Loucy (cell line): Measurements from ENCODE around the gene VSX1.

Experiments used
- EZH2phosphoT487 ChIP-seq: fragments of 200-600 bp; IDR thresholded peaks from 2 replicates; pipeline ENCODE4 v1.6.1; 2018; ENCODE audit warnings: antibody characterized with exemption, mild to moderate bottlenecking, moderate library complexity, borderline replicate concordance
- TF ChIP-seq, protein P1 (sequence below): fragments of 200-600 bp; sonication (generic); conservative IDR thresholded peaks from 2 replicates; pipeline ENCODE4 v1.5.1; 2014; ENCODE audit warnings: mild to moderate bottlenecking, antibody characterized with exemption, low read length

DNA sequence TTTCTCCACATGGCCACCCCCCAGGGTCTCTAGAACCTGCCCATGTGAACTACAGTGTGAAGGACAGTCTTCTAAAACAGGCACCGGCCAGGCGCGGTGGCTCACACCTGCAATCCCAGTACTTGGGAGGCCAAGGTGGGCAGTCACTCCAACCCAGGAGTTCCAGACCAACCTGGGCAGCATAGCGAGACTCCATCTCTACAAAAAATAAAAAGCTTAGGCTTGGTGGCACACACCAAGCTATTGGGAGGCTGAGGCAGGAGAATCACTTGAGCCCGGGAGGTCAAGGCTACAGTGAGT, 37.7 kb downstream of the VSX1 start:
- TF ChIP-seq, protein P1, sequence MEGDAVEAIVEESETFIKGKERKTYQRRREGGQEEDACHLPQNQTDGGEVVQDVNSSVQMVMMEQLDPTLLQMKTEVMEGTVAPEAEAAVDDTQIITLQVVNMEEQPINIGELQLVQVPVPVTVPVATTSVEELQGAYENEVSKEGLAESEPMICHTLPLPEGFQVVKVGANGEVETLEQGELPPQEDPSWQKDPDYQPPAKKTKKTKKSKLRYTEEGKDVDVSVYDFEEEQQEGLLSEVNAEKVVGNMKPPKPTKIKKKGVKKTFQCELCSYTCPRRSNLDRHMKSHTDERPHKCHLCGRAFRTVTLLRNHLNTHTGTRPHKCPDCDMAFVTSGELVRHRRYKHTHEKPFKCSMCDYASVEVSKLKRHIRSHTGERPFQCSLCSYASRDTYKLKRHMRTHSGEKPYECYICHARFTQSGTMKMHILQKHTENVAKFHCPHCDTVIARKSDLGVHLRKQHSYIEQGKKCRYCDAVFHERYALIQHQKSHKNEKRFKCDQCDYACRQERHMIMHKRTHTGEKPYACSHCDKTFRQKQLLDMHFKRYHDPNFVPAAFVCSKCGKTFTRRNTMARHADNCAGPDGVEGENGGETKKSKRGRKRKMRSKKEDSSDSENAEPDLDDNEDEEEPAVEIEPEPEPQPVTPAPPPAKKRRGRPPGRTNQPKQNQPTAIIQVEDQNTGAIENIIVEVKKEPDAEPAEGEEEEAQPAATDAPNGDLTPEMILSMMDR: no peak
- TF ChIP-seq EZH2phosphoT487: no peak
